Activated CD4-positive, alpha-beta T cell treated with anti-CD3 and anti-CD28 coated beads, Interleukin-2, Interleukin-4, amounts not matched to agents 100 ng/mL and 50 ng/mL, durations not matched to agents 16 hours and 8 hours (primary cell): Measurements from ENCODE around the gene NANS.
A peak's percentile ranks its signal among the peaks of the same experiment; 100 is the strongest.
"Not testable (repeated sequence)": the region's sequence is repeated elsewhere in the genome, so short reads cannot be mapped to it uniquely, and the experiment has no call there.

Source experiments
- DNase-seq: peaks from one replicate; pipeline ENCODE4 v3.0.0-alpha.2; 2020; ENCODE audit warnings: low spot score

The NANS gene

DNA sequence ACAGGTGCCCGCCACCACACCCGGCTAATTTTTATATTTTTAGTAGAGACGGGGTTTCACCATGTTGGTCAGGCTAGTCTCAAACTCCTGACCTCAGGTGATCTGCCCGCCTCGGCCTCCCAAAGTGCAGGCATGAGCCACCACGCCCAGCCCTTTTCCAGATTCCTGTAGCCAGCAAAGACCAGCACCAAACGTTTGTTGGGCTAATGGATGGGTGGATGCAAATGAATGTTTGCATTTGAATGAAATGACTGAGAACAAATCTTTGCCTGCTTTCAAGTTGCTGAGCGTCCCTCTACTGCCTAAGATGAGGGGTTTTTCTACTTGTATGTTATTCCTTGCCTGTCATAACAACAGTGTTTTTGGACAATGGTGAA, 20.0 kb downstream of the NANS start:
- not testable (repeated sequence) for DNase-seq

DNA sequence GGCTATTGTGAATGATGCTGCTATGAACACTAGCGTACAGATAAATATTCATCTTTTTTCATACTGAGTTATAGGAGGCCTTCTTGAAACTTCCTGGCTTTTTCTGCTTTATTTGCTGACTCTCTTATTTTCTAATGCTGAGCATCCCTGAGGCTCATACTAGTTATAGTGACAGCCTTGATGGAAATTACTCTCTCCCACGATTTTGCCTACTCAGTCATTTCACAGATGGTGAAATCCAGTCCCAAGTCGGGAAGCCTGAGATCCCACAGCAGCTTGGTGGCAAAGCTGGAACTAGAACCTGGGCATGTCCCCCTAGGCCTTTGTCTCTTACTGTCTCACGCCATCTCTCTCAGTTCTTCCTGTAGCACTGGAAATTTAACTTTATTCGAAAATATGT, 22.4 kb downstream of the NANS start:
- no peak for DNase-seq

- DNase-seq: no peak
Measured at GRCh38 chr9:98080326-98080725, 23.8 kb downstream of the NANS start.

DNA sequence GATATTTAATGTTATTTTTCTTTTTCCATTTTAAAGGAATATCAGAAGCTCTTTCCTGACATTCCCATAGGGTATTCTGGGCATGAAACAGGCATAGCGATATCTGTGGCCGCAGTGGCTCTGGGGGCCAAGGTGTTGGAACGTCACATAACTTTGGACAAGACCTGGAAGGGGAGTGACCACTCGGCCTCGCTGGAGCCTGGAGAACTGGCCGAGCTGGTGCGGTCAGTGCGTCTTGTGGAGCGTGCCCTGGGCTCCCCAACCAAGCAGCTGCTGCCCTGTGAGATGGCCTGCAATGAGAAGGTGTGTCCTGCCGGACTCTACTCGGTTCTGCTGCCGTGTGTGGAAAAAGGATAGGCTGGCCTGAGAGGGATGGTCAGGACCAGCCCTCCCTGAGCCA, 24.2 kb downstream of the NANS start:
- no peak for DNase-seq

DNA sequence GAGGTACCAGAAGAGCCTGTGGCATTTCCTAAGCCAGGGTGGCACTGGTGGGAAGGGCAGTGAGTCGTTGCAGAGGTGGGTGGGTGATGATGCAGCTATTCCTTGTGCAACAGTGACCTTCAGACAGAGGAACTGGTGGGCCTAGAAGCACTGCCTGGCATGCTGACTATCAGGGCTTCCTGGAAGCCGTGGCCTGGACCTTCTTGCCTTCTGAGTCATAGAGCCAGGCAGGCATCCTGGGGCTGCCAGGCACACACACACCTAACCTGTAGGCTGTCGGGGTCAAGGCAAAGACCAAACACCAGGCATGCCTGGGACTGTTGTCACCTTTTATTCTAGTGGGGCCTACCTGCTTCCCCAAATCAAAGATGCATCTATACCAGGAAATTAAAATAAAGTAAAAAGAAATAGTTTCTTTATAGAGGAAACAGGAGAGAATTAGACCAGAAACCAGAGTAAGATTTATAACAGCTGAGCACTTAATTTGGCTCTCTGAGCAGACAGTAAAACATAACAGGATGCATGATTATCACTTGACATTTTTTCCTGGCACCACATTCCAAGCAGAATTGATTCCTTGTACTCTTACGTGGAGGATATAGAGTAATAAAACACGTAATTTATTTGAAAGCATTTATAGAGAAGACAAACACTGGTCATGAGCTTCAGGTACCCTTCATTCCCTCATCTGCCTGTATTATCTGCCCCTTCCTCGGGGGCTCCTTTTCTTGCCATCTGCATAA, 25.1 kb downstream of the NANS start:
- DNase-seq: peak; percentile 57

- DNase-seq: no peak
Measured at GRCh38 chr9:98083061-98083501, 26.5 kb downstream of the NANS start.

DNA sequence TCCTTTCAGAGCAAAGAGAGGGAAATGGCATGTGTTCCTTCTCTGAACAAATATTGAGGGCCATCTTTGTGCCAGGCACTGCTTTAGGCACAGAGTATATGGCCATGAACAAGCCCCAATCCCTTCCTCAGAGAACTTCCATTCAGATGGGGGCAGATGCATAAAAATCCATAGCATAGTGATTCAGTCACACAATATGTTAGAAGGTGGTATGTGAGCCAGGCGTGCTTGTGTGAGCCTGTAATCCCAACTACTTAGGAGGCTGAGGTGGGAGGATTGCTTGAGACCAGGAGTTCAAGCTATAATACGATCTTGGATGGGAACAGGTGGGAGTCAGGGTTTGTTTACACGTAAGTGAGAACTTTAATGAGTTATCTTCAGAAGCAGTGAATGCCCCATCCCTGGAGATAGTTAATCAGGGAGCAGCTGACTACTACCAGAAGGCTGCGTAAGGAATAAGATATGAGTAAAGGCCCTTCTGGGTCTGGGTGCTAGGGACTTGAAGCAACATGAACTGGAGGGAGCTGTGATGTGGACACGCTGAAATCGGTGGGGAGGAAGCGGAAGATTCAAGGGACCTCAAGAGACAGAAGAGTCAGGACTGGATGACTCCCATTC, 27.1 kb downstream of the NANS start:
- no peak for DNase-seq

DNA sequence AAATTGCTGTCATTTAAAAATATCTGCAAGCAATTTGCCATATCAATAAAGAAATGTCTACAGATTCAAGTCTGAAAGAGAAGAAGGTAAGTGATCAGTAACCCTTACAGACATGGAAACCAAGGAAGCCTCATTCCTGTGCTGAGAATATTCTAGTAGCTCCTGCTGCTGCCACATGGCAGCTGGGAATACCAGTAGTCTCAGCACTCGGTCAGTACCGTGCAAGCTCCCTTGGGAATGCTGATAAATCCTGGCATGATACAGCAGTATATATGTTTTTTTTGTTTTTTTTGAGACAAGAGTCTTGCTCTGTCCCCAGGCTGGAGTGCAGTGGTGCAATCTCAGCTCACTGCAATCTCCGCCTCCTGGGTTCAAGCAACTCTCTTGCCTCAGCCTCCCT, 27.9 kb downstream of the NANS start:
- DNase-seq: no peak

DNA sequence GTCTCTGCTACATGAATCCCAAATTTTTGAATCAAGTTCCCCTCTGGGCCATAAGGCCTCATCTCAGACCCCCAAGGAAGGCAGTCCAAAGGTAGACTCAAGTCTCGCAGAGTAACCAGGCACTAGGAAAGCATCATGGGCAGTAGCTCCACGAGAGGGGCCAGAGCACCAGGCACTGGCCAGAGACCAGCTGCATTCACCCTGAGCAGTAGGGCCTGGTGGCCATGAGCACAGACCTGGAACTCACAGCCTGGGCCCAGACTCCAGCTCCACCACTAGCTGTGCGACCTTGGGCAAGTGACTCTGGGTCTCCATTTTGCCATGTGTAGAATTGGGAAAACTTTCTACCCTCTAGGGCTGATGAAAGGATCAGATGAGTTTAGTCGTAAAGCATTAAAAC, 28.5 kb downstream of the NANS start:
- no peak for DNase-seq

DNA sequence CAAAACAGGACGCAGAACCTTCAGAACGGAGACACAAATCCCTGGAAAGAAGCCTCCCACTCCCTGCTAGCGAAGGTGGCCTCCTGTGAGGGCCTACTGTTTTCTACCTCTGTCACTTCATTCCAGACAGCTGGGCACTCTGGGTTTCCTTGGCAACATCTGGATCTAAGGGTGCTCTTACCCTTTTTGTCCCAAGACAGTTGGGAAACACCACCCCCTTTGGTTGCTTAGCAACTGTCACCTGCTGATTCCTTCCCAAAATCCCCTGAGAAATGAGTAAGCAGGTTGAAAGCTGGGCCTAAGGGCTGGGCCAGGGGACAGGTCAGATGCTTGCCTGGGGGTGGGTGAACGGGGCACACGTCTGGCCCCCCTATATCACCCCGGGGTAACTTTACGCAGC, 29.4 kb downstream of the NANS start:
- DNase-seq: no peak

DNA sequence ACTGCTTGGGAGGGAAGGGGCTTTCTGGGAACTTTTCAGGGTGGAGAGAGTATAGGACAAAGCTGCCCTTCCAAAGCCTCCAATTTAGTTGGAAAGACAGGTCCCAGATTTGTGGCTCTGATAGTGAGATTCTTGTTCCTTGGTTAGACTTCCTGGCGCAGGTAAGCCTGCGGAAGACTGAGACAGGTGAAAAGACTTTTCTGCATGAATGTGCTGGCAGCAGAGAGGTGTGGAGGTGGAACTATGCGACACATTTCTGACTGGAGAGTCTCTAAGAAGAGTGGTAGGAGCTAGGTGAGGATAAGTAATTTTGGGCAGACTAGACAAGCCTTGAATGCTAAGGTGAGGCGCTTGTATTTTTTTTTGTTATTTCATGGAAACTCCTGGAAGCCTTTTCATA, 29.9 kb downstream of the NANS start:
- no peak for DNase-seq

GRCh38 chr9:98087420-98088354, 31.2 kb downstream of the NANS start:
- no peak for DNase-seq

DNA sequence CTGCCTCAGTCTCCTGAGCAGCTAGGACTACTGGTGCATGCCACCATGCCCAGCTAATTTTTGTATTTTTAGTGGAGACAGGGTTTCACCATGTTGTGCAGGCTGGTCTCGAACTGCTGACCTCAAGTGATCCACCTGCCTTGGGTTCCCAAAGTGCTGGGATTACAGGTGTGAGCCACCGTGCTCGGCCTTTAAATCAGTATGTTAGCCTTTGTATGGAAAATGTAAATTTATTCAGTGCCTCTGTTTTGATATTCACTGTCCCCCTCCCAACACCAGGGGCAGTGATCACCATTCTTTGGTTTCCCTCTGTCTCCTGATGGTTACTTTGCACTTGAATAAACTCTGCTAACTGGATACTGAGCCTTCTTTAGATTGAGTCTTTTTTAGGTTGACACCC, 34.1 kb downstream of the NANS start:
- not testable (repeated sequence) for DNase-seq

- DNase-seq: no peak
Measured at GRCh38 chr9:98091735-98092612, 35.4 kb downstream of the NANS start.

DNA sequence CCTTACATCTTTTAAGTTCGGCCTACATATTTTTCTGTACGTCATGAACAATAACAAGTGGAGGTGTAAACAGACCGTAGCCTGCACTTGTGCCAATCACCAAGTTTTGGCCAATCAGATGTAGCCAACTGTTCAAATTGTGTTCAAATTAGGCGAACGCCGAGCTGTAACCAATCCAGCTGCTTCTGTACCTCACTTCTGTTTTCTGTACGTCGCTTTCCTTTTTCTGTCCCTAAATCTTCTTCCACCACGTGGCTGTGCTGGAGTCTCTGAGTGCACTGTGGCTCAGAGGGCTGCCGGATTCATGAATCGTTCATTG, 36.0 kb downstream of the NANS start:
- no peak for DNase-seq

- DNase-seq: no peak
Measured at GRCh38 chr9:98094316-98094715, 37.8 kb downstream of the NANS start.

GRCh38 chr9:98094851-98095250, 38.3 kb downstream of the NANS start:
- no peak for DNase-seq

DNA sequence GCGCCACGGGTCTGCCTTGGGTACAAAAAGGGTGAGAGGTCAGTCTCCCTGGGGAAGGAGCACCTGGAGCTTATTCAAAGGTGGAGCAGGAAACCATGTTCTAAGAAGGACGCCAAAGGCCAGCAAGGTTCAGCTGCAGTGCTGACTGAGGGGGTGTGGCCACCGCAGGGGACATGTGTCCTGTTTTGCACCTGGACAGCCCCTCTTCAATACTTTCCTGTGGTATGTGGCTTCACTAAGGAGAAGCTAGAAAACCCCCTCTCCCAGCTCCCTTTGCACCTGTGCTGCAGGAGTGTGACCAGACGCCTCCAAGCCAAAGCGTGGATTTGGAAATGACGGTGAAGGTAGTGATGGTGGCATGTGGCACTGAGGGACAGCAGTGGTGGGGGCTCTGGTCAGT, 38.9 kb downstream of the NANS start:
- no peak for DNase-seq

DNA sequence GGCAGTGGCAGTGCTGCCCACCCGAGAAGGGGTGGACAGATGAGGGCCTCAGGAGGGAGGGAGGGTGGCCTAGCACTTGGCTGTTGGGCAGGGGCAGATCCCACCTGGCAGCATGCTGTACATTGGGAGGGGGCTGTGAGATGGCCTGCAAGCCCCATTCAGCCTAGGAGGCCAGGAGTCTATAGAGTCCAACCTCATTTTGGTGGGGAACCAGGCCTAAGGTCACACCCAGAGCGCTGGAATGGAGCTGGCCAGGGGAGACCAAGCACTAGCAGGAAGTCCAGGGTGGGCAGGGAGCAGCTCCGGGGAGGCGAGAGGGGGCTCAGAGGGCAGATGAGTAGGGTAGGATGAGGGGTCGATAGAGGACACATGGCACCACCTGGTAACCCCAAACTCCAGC, 39.6 kb downstream of the NANS start:
- no peak for DNase-seq

DNA sequence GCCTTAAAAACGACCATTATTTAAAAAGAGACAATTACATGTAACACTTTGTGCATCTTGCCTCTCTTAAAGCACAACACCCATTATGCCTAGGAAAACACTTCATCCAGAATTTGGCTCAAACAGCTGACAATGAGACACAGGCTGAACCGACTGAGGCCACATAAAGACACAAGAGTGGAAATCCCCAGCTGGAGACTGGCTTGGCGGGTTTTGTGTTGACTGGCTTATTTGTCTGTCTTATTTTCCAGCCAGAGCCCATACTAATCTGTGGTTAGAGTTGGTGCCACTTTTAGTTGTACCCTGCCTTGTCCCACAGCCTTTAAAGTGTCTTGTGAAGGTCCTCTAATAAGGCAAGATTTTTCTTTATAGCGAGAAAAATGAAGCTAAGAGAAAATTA, 41.3 kb downstream of the NANS start:
- peak; percentile 80 for DNase-seq

DNA sequence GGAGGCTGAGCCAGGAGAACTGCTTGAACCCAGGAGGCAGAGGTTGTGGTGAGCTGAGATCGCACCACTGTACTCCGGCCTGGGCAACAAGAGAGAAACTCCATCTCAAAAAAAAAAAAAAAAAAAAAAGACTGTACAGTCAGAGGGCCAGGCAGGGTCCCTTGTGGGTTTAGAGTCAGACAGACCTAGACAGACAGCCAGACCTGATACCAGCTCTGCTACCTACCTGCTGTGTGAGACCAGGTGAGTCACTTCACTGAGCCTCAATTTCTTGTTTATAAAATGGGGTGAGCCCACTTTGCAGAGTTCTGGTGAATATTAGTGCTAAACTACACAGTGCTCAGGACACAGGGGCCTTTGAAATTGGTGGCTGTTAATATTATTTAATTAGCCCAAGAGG, 42.8 kb downstream of the NANS start:
- no peak for DNase-seq

GRCh38 chr9:98099898-98100297, 43.4 kb downstream of the NANS start:
- no peak for DNase-seq
